ENCODE measurements around the gene NPSR1.
"Not testable (repeated sequence)": the region's sequence is repeated elsewhere in the genome, so short reads cannot be mapped to it uniquely, and the experiment has no call there.

The NPSR1 gene

DNA sequence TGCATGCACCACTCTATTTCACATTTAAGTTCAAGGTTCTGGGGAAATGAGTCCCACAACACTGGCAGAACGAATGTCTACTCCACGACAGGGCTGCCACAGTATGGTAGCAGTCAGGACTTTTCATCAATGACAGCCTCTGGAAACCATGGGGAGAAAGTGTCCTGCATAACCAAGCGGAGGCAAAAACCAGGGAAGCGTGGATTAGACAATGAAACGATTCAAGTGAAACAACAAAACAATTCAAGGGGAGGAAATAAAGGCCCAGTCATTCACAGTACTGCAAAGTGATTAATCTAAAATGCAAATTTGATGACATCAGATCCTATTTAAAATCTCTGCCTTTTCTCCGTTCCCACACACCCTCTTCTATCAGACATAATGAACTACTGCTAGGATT lies 211.0 kb downstream of the NPSR1 start:
- no peak for DNase-seq (ENCODE audit: low read depth)

DNA sequence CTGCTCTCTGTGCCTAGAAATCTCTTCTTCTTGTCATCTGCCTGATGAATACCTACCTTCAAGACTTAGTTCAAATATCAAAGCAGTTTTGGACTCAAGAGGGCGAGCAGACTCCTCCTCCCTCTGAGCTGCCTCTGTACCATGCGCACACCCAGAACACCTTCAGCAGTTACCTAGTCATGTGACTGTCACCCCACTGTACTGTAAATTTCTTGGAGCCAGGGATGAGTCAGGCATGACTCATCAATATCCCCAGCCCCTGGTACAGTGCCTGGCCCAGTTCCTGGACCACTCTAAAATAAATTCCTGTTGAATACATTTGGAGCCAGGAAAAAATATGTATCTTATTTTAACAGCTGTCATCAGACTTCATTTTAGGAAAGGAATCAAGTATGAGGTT lies 212.0 kb downstream of the NPSR1 start:
- DNase-seq (ENCODE audit: low read depth), result not testable (repeated sequence)

DNA sequence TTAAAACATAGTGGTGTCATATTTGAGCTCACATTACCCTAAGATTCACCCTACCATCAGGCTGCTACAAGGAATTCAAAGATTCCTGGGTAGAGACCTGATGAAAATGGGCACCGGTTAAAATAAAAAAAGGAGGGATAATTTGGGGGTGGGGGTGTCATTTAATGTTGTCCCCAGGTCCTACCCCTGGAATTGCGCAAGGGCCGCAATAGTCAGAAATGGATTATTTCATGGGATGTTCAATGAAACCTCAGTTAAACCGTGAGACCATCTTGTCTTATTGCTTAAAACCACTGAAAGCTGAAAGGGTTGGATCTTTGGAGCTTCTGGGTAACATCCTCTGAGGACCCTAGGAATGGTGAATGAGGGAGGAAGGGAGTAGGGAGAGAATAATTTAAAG lies 216.3 kb downstream of the NPSR1 start:
- not testable (repeated sequence) for DNase-seq (ENCODE audit: low read depth)

DNA sequence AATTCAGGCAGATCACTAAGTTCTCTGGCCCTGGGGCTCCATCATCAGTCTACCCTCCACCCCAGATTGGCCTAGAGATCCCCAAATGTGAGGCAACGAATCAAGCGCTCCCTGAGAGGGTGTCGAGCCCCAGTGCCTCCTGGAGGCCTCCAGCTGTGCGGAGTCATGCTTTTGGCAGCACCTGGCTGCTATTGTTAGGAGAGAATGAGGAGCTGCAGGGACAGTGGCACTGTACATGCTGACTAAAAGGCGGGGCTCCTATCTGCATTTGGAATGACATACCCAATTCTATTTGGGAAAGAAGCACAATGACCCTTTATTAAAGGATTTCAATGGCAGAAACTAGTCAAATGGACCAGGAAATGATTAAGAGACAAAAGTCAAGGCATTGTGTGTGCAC lies 217.5 kb downstream of the NPSR1 start:
- DNase-seq (ENCODE audit: low read depth), result no peak

DNA sequence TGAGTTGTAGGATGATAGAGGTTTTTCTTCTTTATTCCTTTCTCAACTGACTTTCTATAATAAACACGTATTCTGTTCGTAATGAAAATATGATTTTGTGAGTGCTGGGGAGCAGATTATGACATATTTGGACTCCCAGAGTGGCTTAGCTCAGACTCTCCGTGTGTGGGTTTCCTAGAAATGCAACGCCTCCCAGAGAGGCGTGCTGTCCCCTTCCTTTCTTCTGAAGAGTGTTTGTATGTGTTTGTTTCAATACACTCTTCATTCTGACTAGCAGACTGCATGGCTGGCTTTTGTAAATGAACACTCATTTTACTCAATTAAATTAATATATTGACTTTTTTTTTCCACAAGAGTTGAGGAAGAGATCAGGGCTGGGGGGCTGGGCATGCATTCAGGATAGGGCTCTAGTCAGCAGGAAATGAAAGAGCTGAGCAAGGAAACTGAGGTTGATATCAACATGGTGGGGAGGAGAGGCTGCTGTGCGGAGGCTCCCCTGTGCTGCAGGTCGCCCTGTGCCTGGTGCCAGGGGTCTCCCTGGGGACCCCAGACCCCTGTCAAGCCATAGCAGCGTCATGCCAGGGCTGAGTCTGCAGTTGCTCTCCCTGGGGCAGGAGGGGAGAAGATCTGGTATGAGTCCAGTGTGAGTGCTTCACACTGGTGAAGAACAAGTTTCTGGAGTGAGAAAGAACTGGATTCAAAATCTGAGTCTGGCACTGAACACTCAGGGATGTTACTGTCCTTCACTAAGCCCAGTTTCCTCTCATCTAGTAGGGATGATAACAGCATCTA lies 221.1 kb downstream of the NPSR1 start:
- DNase-seq (ENCODE audit: low read depth), result not testable (repeated sequence)

DNA sequence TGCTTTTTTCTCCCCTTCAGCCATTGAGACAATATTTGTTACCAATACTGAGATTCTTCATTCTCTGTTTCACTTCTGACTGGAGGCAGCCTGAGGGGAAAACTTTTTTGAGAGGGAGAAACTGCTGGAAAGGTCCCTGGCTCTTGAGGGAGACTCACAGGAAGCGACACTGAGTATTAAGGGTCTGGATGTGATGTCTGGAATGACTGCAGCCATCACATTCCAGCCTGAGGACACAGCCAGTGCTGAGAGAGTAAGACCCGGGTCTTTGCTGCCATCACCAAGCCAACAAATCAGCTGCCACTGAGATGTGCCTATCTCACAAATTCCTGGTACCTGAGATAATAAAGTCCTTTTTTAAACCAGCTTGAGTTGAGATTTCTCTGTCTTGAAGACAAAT lies 221.9 kb downstream of the NPSR1 start:
- no peak for DNase-seq (ENCODE audit: low read depth)

GRCh38 chr7:34883855-34884254 lies 225.8 kb downstream of the NPSR1 start:
- DNase-seq (ENCODE audit: low read depth), result not testable (repeated sequence)

GRCh38 chr7:34886856-34887255 lies 228.8 kb downstream of the NPSR1 start:
- DNase-seq (ENCODE audit: low read depth), result no peak

DNA sequence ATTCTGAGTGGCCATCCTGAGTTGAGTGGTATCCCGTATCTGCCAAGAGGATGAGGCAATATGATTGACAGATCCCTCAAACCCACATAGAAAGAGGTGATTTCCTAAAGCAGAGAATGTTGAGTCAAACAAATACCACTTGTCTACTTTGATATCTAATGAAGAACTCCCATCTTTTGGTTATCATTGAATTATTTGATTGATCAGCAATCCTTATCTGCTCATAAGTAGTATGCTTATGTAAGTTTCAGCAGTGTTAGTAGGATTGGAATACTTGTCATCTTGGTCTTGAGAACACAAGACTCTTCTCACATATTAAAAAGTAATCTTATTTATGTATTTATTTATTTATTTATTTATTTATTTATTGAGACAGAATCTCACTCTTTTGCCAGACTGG lies 231.9 kb downstream of the NPSR1 start:
- DNase-seq (ENCODE audit: low read depth), result no peak

GRCh38 chr7:34895202-34895601 lies 237.2 kb downstream of the NPSR1 start:
- DNase-seq (ENCODE audit: low read depth), result no peak
